ENCODE measurements around the gene IL32.

DNA sequence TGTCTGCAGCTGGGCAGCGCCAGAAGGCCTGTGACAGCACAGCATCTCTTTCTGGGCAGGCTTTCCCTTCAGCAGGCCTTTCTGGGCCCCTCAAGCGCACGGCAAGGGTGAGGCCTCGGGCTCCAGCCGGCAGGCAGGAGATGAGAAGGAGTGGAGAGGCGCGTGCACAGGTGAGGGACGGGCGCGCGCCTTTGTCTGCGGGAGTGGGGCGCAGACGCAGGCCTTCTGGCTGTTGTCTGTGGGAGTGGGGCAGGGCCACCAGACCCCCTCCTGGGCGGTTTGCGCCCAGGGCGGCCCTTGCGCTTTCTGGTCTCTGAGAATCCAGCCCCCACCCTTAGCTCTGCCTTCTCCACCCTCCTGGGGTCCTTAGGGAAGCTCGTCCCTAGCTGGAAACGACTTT is 53.4 kb downstream of the IL32 start:
- TF ChIP-seq, protein P1, sequence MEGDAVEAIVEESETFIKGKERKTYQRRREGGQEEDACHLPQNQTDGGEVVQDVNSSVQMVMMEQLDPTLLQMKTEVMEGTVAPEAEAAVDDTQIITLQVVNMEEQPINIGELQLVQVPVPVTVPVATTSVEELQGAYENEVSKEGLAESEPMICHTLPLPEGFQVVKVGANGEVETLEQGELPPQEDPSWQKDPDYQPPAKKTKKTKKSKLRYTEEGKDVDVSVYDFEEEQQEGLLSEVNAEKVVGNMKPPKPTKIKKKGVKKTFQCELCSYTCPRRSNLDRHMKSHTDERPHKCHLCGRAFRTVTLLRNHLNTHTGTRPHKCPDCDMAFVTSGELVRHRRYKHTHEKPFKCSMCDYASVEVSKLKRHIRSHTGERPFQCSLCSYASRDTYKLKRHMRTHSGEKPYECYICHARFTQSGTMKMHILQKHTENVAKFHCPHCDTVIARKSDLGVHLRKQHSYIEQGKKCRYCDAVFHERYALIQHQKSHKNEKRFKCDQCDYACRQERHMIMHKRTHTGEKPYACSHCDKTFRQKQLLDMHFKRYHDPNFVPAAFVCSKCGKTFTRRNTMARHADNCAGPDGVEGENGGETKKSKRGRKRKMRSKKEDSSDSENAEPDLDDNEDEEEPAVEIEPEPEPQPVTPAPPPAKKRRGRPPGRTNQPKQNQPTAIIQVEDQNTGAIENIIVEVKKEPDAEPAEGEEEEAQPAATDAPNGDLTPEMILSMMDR (IDR thresholded peaks at IDR 0.05): no peak
- TF ChIP-seq EZH2 (IDR thresholded peaks at IDR 0.05) (no peak), EZH2phosphoT487 (IDR thresholded peaks at IDR 0.05) (no peak)

Data from neural progenitor cell (in vitro differentiated cells).